NCI-H460 (cell line): ENCODE results near the gene NHSL2. TPM values are rescaled to one million over a fixed set of nuclear protein-coding genes. Genes with fewer than 3 reads are reported as not detected.
"Not testable (repeated sequence)": the region's sequence is repeated elsewhere in the genome, so short reads cannot be mapped to it uniquely, and the experiment has no call there.

Experiments
- DNase-seq: peaks from one replicate; pipeline ENCODE4 v3.0.0-alpha.2; 2016; ENCODE audit warnings: low read depth; ENCODE audit errors: extremely low read depth
- total RNA-seq: library from RNA; depleted of rRNA; stranded (reverse); fragments of >200 nt; shearing (Covaris generic); gene quantifications from 2 replicates; pipeline ENCODE4 v1.2.3, GENCODE V29; 2014

Gene NHSL2
- total RNA-seq, 1 experiment from 2014 or later: 0.05 TPM

DNA sequence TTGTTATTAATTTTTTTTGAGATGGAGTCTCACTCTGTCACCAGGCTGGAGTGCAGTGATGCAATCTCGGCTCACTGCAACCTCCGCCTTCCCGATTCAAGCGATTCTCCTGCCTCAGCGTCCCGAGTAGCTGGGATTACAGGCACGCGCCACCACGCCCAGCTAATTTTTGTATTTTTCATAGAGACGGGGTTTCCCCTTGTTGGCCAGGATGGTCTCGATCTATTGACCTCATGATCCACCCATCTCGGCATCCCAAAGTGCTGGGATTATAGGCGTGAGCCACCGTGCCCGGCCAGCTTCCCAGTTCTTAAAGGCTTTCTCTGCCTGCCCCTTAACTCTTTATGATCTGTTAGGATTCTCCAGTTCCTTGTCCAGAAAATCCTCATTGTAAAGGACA, 147.7 kb downstream of the NHSL2 start:
- DNase-seq: not testable (repeated sequence)

DNA sequence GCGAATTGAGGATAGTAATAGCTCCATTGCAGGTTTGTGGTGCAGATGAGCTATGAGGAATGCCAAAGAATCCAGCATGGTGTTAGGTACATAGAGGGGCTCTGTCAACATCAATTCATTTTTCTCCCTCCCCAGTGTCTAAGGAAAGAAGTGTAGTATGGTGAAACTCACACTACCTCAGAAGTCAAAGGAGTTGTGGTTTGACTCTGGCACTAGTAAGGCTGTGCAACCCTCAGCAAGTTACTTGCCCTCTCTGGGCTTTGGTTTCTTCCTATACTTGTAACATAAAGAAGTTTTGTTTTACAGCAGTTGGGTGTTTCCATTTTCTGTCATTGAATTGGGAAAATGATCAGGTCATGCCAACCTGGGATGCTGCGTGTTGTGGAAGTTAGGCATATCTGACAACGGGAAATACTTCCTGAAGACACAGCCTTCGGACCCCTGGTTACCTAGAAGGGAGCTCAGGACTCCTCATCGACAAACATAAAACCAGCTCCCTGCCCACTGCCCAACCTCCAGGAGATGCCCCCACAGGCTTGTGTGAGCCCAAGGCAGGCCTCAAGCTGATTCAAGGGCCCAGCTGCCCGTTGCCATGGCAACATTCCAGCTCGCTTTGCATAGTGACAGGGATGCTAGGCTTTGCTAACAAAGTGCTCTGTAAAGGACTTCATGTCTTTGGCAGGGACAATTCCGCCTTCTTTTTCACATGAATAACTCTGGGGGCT, 149.7 kb downstream of the NHSL2 start:
- DNase-seq: no peak

GRCh38 chrX:72060921-72061490, 150.4 kb downstream of the NHSL2 start:
- DNase-seq: no peak

DNA sequence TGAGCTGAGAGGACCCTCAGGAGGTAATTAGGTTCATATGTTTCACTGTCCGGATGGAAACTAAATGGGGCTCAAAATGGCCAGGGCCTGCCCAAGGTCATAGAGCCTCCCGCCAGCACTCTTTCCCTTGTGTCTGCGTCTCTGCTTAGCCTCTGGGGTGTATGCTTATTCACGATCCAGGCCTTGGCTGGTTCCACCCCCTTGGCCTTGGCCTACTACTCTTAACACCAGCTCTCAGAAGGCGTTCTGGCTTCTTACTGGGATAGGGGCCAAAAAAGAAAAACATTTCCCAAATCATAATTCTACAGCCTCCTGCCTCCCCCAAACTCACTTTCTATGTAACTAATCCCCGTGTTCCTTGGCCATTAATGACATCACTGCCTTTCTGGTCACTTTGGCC, 152.3 kb downstream of the NHSL2 start:
- no peak for DNase-seq

DNA sequence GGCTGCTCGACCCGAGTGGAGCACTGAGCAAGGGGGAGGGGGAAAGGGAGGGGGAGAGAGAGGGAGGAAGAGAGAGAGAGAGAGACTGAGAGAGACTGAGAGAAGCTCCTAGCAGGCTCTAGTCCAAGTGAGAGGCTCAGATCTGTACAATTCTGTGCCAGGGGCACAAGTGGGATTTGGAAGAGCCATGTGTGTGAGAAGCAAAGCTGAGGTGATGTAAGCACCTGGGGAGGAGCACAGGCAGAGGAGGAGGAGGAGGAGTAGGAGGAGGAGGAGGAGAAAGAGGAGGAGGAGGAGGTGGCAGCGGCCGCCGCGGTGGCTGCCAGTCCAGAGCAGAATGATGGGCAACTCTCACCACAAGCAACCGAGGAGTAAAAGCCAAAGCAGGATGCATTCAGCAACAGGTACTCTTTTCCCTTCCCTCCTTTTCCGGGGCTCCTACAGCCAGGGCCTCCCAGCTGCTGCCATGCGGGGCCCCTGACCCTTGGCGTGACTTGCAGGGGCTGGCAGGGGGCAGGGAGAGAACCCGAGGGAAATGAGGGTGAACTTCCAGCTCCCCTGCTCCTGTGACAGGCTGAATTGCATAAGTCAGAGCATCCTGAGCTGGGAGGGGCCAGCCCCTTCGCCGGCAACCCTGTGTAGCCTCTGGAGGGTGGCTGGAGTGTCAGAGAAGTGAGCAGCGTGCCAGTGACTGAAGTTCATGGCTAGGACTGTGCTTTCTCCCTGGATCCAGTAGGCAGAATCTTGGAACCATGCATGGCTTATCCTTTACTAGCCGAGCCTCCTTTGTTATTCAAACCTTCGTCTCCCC, 158.9 kb downstream of the NHSL2 start:
- DNase-seq: no peak

- DNase-seq: no peak
These were observed 160.6 kb downstream of the NHSL2 start for GRCh38 chrX:72071213-72071612.

- DNase-seq: no peak
These were observed 163.0 kb downstream of the NHSL2 start for GRCh38 chrX:72073633-72074032.

GRCh38 chrX:72078411-72078810, 167.8 kb downstream of the NHSL2 start:
- DNase-seq: no peak

DNA sequence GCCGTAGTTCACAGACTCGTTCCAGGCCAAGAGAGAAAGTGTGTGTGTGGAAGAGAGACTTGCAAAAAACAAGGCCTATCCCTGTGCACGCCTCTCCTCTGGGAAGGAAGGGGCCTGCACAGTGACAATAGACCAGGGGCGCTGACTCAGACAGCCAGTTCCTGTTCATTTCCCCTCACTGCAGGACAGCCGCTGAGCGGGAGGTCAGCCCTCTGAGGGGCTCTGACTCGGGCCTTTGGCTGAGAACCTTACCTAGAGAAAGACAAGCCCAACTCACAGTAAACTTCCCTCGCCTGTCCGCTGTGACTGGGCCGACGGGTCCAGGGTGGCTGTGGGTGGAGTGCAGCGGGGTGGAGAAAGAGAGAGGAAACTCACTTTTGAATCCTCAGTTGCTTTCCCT, 169.0 kb downstream of the NHSL2 start:
- DNase-seq: no peak

DNA sequence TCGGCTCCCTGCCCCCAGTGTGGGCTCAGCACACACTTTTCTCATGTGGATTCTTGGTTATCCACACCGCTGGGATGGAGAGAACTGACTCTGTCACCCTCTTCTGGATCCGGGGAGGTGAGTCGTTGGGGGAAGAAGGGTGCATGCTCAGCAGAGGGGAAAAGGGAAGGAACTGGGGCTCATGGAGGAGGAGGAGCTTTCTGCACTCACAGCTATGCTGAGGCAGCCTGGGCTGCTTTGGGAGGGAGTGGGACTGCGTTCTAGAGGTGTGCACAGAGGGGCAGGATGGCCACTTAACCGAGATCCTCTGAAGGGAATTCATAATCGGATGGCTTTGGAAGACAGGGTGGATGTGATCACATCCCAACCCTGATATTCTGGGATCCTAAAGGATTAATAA, 169.5 kb downstream of the NHSL2 start:
- no peak for DNase-seq

GRCh38 chrX:72080800-72081199, 170.2 kb downstream of the NHSL2 start:
- DNase-seq: no peak

GRCh38 chrX:72081605-72082320, 171.1 kb downstream of the NHSL2 start:
- DNase-seq: no peak

GRCh38 chrX:72083291-72083690, 172.6 kb downstream of the NHSL2 start:
- no peak for DNase-seq

DNA sequence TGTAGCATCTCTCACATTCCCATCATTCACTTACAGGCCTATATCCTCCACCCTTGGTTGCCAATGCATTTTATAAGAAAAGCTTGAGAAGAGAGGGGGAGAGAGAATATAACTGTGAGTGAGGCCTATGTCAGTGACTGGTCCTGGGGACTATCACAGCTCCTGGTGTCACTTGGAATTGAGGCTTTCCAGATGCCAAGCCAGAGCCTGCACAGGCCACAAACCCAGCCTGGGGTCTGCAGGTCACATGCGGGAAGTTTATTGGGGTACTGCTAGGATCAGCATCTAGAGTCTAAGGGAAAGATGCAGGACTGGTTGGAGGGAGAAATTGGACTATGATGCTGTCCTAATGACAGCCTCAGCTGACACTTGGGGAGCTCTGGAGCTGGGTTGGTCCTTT, 173.5 kb downstream of the NHSL2 start:
- DNase-seq: no peak

GRCh38 chrX:72086995-72087394, 176.3 kb downstream of the NHSL2 start:
- no peak for DNase-seq

DNA sequence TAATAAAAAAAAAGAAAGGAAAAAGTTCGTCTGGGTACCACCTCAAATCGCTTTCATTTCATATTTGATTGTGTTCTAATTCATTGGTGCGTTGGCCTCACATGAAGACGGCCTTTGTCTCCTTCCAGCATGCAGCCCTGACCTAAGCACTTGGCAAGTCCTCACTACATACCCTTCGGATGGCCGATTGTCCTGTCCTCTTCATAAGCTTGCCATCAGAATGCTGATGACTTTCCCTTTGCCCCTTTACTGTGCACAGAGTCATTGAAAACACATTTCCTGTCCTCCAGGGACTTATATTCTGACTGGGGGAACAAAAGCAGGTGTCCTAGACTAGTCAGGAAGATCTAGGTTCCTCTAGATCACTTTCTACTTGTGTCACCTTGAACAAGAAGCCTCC, 178.1 kb downstream of the NHSL2 start:
- no peak for DNase-seq

- DNase-seq: no peak
These were observed 178.6 kb downstream of the NHSL2 start for GRCh38 chrX:72089254-72089653.

DNA sequence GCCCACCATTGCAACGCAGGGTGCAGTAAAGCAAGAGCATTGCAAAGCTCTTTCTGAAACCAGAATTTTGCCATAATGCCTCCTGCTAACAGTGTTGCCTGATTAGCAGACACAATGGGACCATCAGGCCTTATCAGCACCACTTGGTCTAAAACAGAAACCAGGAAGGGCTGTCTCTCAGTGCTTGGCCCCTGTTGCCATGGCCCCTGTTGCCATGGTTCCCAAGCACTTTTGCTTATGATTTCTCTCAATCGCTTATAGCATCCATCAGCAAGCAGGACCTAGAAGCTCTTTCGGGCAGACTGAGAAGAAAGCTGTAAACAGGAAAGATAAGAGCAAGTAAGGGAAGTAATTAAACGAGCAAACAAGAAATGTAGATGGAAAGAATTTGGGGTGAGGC, 184.2 kb downstream of the NHSL2 start:
- DNase-seq: no peak

DNA sequence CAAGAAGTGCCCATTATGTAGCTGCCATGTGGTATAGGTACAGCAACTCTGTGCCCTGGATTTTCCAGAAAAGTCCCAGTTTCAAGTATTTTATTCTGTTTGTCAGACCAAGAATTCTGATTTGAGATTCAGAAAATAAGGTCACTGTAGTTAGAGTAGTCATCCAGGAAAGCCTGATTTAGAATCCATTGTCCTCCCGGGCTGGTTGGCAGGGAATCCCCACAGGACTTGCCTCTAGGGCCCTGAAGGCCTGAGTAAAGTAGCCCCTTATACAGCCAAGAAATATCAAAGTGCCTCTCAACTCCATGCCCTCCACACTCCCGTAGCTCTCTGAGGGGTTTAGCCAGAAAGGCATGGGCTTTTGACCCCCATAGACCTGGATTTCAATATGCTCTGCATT, 184.7 kb downstream of the NHSL2 start:
- DNase-seq: no peak

DNA sequence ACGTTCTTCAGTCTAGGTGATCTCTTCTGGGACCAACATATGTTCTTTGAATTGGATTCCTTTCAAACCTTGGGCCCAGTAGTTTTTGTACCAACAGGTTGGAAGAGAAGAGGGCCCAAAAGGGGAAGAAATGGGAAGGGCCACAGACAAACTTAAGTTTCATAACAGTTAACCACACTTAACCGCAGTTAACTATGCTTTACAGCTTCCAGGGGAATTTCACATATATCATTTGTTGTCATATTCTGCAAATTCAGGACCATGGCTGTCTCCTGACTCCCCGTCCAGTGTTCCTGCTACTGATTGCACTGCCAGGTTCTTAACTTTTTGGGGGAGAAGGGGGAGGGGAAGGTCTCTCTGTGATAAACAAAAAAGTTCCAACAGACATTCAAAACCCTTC, 186.5 kb downstream of the NHSL2 start:
- no peak for DNase-seq

GRCh38 chrX:72100051-72100755, 189.6 kb downstream of the NHSL2 start:
- no peak for DNase-seq
